Liver (tissue), 9 donors: ENCODE results near the gene ALDH9A1. TPM values are rescaled to one million over a fixed set of nuclear protein-coding genes. Genes with fewer than 3 reads are reported as not detected.

ENCODE experiments used
- DNase-seq: peaks from one replicate; pipeline ENCODE4 v3.0.0-alpha.2; 2017; ENCODE audit warnings: low spot score
- H3K27ac ChIP-seq, 2 donors: one replicate each; pipeline ENCODE4 v1.7.0; 2013; ENCODE audit warnings: inconsistent platforms in 2 of 2, low read length in 2 of 2, control low read depth in 1 of 2, low read depth in 1 of 2, mild to moderate bottlenecking in 1 of 2
- H3K27me3 ChIP-seq, 4 donors: one replicate each; pipeline versions ENCODE4 v1.6.1 to v1.7.0; 2013; ENCODE audit warnings: low read length in 3 of 4, inconsistent platforms in 1 of 4, mild to moderate bottlenecking in 1 of 4, moderate library complexity in 1 of 4; ENCODE audit not compliant: control insufficient read depth in 4 of 4, insufficient read depth in 4 of 4
- H3K36me3 ChIP-seq, 4 donors: one replicate each; pipeline versions ENCODE4 v1.6.1 to v1.7.0; 2013; ENCODE audit warnings: low read length in 3 of 4, mild to moderate bottlenecking in 3 of 4, low read depth in 1 of 4, moderate library complexity in 1 of 4; ENCODE audit not compliant: control insufficient read depth in 4 of 4, insufficient read depth in 3 of 4
- H3K4me1 ChIP-seq, 4 donors: one replicate each; pipeline versions ENCODE4 v1.6.1 to v1.7.0; 2013; ENCODE audit warnings: low read length in 3 of 4, mild to moderate bottlenecking in 3 of 4, moderate library complexity in 1 of 4; ENCODE audit not compliant: control insufficient read depth in 4 of 4, insufficient read depth in 4 of 4
- H3K4me3 ChIP-seq, 3 donors: one replicate each; pipeline versions ENCODE4 v1.6.1 to v1.7.0; 2013; ENCODE audit warnings: low read length in 3 of 3, control low read depth in 1 of 3, low read depth in 1 of 3, mild to moderate bottlenecking in 1 of 3
- H3K9ac ChIP-seq, 2 donors: one replicate each; pipeline ENCODE4 v1.7.0; 2013; ENCODE audit warnings: low read length in 2 of 2, mild to moderate bottlenecking in 2 of 2, moderate library complexity in 2 of 2, control low read depth in 1 of 2, low read depth in 1 of 2
- H3K9me3 ChIP-seq, 4 donors: one replicate each; pipeline versions ENCODE4 v1.6.1 to v1.7.0; 2013; ENCODE audit warnings: low read length in 3 of 4; ENCODE audit not compliant: control insufficient read depth in 4 of 4
- EGR1 ChIP-seq, 2 donors: IDR thresholded peaks; 2 replicates each; pipeline ENCODE4 v1.6.1; 2016 to 2018; ENCODE audit warnings: antibody characterized with exemption in 2 of 2, low read depth in 2 of 2
- FOXA1 ChIP-seq: IDR thresholded peaks from 2 replicates; pipeline ENCODE4 v1.6.1; 2016; ENCODE audit warnings: antibody characterized with exemption
- FOXA2 ChIP-seq: IDR thresholded peaks from 2 replicates; pipeline ENCODE4 v1.6.1; 2016; ENCODE audit warnings: antibody characterized with exemption
- GABPA ChIP-seq, 2 donors: IDR thresholded peaks in 1 of 2; conservative IDR thresholded peaks in 1 of 2; 2 replicates each; pipeline ENCODE4 v1.6.1; 2016; ENCODE audit warnings: antibody characterized with exemption in 2 of 2, mild to moderate bottlenecking in 1 of 2, moderate library complexity in 1 of 2
- HNF4A ChIP-seq, 2 donors: conservative IDR thresholded peaks; 2 replicates each; pipeline ENCODE4 v1.6.1; 2016; ENCODE audit warnings: antibody characterized with exemption in 2 of 2, mild to moderate bottlenecking in 2 of 2
- HNF4G ChIP-seq: IDR thresholded peaks from 2 replicates; pipeline ENCODE4 v1.6.1; 2016; ENCODE audit warnings: antibody characterized with exemption
- NR2F2 ChIP-seq: IDR thresholded peaks from 2 replicates; pipeline ENCODE4 v1.6.1; 2016; ENCODE audit warnings: antibody characterized with exemption
- RAD21 ChIP-seq, 2 donors: IDR thresholded peaks; 2 replicates each; pipeline ENCODE4 v1.6.1; 2016; ENCODE audit warnings: antibody characterized with exemption in 2 of 2, mild to moderate bottlenecking in 2 of 2
- SP1 ChIP-seq: IDR thresholded peaks from 2 replicates; pipeline ENCODE4 v1.6.1; 2018; ENCODE audit warnings: antibody characterized with exemption, mild to moderate bottlenecking
- TAF1 ChIP-seq: conservative IDR thresholded peaks from 2 replicates; pipeline ENCODE4 v1.6.1; 2016; ENCODE audit warnings: antibody characterized with exemption, mild to moderate bottlenecking
- YY1 ChIP-seq: IDR thresholded peaks from 2 replicates; pipeline ENCODE4 v1.6.1; 2016; ENCODE audit warnings: antibody characterized with exemption, mild to moderate bottlenecking
- WGBS: extraction: QIAGEN DNeasy Blood & Tissue Kit; methylation state at CpG from one replicate; pipeline ENCODE4 v1.1.7; 2013; 5-methylcytosine and 5-hydroxymethylcytosine counted together
- polyA plus RNA-seq, 2 donors: library from polyadenylated mRNA; stranded (reverse) in 1 of 2; unstranded in 1 of 2; fragments of 200-250 nt in 1 of 2; fragments of >200 nt in 1 of 2; fragmentation: Nextera tagmentation in 1 of 2; extraction: Ambion mirVana in 1 of 2; gene quantifications; one replicate each; pipeline versions ENCODE4 v1.2.1 to v1.2.3, GENCODE V29; 2013 to 2015
- total RNA-seq, 2 donors: library from RNA; depleted of rRNA; stranded (reverse); fragments of >200 nt; gene quantifications; one replicate each; pipeline ENCODE4 v1.2.3, GENCODE V29; 2014
- TF ChIP-seq, protein P1 (sequence below): IDR thresholded peaks from 2 replicates; pipeline ENCODE4 v1.6.1; 2016; ENCODE audit warnings: antibody characterized with exemption
- TF ChIP-seq, protein P2 (sequence below): IDR thresholded peaks from 2 replicates; pipeline ENCODE4 v1.6.1; 2016; ENCODE audit warnings: antibody characterized with exemption
- TF ChIP-seq, protein P3 (sequence below): IDR thresholded peaks from 2 replicates; pipeline ENCODE4 v1.6.1; 2016; ENCODE audit warnings: antibody characterized with exemption
- TF ChIP-seq, protein P4 (sequence below): IDR thresholded peaks from 2 replicates; pipeline ENCODE4 v1.6.1; 2016; ENCODE audit warnings: antibody characterized with exemption, mild to moderate bottlenecking
- TF ChIP-seq, protein P5 (sequence below): fragments of 150-350 bp; IDR thresholded peaks from 2 replicates; pipeline ENCODE4 v1.5.1; 2017; ENCODE audit warnings: improper control_type of control experiment, low read depth, low read length; ENCODE audit not compliant: missing input control
- donor health status: healthy.
- donor health status: healthy.
- donor health status: healthy.
- donor health status: healthy.
- donor health status: healthy.

Gene ALDH9A1
- total and polyA plus RNA-seq, 4 donors, result 42.8 to 93.4 (median 79.8) TPM

DNA sequence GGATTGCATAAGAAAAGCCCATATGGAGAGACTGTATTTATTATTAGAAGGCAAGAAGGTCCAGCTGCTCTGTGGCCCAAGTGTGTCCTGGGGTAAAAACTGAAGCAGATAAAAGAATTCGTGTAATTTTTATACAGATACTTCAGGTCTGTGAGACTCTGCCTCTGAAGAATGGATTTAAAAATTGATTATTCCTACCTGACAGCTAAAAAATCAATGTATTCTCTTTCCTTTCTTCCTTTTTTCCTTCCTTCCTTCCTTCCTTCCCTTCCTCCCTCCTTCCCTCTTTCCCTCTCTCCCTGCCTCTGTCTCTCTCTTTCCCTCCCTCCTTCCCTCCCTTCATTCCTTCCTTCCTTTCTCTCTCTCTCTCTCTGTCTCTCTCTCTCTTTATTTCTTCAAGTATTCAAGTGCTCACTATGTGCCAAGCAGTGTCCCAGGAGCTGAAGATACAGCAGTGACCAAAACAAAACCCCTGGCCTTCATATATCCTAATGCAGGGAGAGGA lies 78.7 kb downstream of the ALDH9A1 start:
- TF ChIP-seq, protein P1, sequence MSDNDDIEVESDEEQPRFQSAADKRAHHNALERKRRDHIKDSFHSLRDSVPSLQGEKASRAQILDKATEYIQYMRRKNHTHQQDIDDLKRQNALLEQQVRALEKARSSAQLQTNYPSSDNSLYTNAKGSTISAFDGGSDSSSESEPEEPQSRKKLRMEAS, result no peak
- no peak for TF ChIP-seq EGR1 (IDR thresholded peaks at IDR 0.05; ENCODE audit: low read depth in 2 of 2)
- no peak for TF ChIP-seq TAF1
- TF ChIP-seq, protein P2, sequence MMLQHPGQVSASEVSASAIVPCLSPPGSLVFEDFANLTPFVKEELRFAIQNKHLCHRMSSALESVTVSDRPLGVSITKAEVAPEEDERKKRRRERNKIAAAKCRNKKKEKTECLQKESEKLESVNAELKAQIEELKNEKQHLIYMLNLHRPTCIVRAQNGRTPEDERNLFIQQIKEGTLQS, result no peak
- TF ChIP-seq FOXA1, result no peak
- TF ChIP-seq RAD21 (IDR thresholded peaks at IDR 0.05), result no peak
- no peak for TF ChIP-seq GABPA (IDR thresholded peaks at IDR 0.05 in 1 of 2, conservative IDR thresholded peaks at IDR 0.05 in 1 of 2)
- TF ChIP-seq SP1, result no peak
- TF ChIP-seq, protein P3, sequence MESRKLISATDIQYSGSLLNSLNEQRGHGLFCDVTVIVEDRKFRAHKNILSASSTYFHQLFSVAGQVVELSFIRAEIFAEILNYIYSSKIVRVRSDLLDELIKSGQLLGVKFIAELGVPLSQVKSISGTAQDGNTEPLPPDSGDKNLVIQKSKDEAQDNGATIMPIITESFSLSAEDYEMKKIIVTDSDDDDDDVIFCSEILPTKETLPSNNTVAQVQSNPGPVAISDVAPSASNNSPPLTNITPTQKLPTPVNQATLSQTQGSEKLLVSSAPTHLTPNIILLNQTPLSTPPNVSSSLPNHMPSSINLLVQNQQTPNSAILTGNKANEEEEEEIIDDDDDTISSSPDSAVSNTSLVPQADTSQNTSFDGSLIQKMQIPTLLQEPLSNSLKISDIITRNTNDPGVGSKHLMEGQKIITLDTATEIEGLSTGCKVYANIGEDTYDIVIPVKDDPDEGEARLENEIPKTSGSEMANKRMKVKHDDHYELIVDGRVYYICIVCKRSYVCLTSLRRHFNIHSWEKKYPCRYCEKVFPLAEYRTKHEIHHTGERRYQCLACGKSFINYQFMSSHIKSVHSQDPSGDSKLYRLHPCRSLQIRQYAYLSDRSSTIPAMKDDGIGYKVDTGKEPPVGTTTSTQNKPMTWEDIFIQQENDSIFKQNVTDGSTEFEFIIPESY, result no peak

DNA sequence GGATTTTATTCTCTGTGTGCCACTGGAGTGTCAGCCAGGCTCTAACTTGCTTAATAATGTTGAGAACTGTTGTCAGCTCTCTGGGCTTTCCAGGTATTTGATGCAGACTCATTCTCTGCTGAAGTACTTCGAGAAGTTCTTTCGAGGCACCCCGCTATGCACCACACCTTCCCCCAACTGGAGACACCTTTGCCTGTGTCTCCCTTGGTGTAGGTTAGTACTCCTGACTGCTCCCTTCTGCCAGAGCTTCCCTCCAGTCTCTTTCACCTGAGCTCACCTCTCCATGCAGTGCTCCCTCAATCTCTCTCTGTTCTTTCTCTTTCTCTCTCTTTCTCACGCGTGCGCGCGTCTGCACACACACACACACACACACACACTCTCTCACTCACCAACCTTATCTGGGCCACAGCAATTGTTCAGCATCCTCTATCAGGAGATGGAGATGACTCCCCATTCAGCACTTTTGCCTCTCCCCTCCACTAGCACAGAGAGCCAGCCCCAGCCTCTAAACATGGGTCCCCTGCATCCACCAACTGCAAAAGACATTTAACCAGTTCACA lies 81.3 kb downstream of the ALDH9A1 start:
- DNase-seq, result no peak
- Histone ChIP-seq H3K4me3 (no peak overlapping the region), H3K9me3 (no peaks in the 10 kb centered on the region), H3K27ac (no peak overlapping the region), H3K9ac (no peak overlapping the region), H3K36me3 (no peaks in the 10 kb centered on the region), H3K27me3 (no peaks in the 10 kb centered on the region), H3K4me1 (no peaks in the 10 kb centered on the region)
- TF ChIP-seq RAD21 (IDR thresholded peaks at IDR 0.05), result no peak
- no peak for TF ChIP-seq YY1
- TF ChIP-seq, protein P3, result no peak
- no peak for TF ChIP-seq GABPA (IDR thresholded peaks at IDR 0.05 in 1 of 2, conservative IDR thresholded peaks at IDR 0.05 in 1 of 2)
- TF ChIP-seq, protein P2, result no peak
- TF ChIP-seq FOXA1, result no peak
- TF ChIP-seq FOXA2, result no peak
- TF ChIP-seq HNF4G, result no peak
- no peak for TF ChIP-seq NR2F2
- TF ChIP-seq, protein P4, sequence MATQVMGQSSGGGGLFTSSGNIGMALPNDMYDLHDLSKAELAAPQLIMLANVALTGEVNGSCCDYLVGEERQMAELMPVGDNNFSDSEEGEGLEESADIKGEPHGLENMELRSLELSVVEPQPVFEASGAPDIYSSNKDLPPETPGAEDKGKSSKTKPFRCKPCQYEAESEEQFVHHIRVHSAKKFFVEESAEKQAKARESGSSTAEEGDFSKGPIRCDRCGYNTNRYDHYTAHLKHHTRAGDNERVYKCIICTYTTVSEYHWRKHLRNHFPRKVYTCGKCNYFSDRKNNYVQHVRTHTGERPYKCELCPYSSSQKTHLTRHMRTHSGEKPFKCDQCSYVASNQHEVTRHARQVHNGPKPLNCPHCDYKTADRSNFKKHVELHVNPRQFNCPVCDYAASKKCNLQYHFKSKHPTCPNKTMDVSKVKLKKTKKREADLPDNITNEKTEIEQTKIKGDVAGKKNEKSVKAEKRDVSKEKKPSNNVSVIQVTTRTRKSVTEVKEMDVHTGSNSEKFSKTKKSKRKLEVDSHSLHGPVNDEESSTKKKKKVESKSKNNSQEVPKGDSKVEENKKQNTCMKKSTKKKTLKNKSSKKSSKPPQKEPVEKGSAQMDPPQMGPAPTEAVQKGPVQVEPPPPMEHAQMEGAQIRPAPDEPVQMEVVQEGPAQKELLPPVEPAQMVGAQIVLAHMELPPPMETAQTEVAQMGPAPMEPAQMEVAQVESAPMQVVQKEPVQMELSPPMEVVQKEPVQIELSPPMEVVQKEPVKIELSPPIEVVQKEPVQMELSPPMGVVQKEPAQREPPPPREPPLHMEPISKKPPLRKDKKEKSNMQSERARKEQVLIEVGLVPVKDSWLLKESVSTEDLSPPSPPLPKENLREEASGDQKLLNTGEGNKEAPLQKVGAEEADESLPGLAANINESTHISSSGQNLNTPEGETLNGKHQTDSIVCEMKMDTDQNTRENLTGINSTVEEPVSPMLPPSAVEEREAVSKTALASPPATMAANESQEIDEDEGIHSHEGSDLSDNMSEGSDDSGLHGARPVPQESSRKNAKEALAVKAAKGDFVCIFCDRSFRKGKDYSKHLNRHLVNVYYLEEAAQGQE, result no peak
- TF ChIP-seq, protein P1, result no peak
- no peak for TF ChIP-seq HNF4A (conservative IDR thresholded peaks at IDR 0.05)
- TF ChIP-seq TAF1, result no peak
- no peak for TF ChIP-seq SP1
- TF ChIP-seq, protein P5, sequence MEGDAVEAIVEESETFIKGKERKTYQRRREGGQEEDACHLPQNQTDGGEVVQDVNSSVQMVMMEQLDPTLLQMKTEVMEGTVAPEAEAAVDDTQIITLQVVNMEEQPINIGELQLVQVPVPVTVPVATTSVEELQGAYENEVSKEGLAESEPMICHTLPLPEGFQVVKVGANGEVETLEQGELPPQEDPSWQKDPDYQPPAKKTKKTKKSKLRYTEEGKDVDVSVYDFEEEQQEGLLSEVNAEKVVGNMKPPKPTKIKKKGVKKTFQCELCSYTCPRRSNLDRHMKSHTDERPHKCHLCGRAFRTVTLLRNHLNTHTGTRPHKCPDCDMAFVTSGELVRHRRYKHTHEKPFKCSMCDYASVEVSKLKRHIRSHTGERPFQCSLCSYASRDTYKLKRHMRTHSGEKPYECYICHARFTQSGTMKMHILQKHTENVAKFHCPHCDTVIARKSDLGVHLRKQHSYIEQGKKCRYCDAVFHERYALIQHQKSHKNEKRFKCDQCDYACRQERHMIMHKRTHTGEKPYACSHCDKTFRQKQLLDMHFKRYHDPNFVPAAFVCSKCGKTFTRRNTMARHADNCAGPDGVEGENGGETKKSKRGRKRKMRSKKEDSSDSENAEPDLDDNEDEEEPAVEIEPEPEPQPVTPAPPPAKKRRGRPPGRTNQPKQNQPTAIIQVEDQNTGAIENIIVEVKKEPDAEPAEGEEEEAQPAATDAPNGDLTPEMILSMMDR, result no peak
- TF ChIP-seq EGR1 (IDR thresholded peaks at IDR 0.05; ENCODE audit: low read depth in 2 of 2), result no peak
- WGBS, result 85% methylated on average over 8 of the region's 8 CpGs

More for the DNA sequence above, 78.7 kb downstream of the ALDH9A1 start:
- Histone ChIP-seq H3K27ac (no peak overlapping the region), H3K36me3 (no peaks in the 10 kb centered on the region), H3K27me3 (no peaks in the 10 kb centered on the region), H3K9me3 (no peaks in the 10 kb centered on the region), H3K4me1 (no peaks in the 10 kb centered on the region), H3K4me3 (no peak overlapping the region), H3K9ac (no peak overlapping the region)
- no peak for DNase-seq
- WGBS, result 82% methylated on average over 1 of the region's 1 CpG
